Astrocyte (in vitro differentiated cells and primary cell): Measurements from ENCODE around the gene STK38.

Experiments used
- CTCF ChIP-seq: IDR thresholded peaks from 2 replicates; pipeline ENCODE4 v1.5.1; 2011; ENCODE audit warnings: low read depth, mild to moderate bottlenecking, inconsistent platforms, low read length, moderate library complexity; ENCODE audit not compliant: insufficient read depth
- EZH2 ChIP-seq: IDR thresholded peaks from 2 replicates; pipeline ENCODE4 v1.6.1; 2012; ENCODE audit warnings: mild to moderate bottlenecking, low read length, inconsistent platforms; ENCODE audit not compliant: insufficient read depth

GRCh38 chr6:36516559-36516958 lies 30.7 kb downstream of the STK38 start:
- TF ChIP-seq CTCF (no peak), EZH2 (no peak)
